GM15510 (cell line): ENCODE data around the gene ACTA2.
A peak's percentile ranks its signal among the peaks of the same experiment; 100 is the strongest.

ENCODE experiments used
- POLR2A ChIP-seq: IDR thresholded peaks from 3 replicates; pipeline ENCODE4 v1.6.1; 2011; ENCODE audit warnings: borderline replicate concordance; ENCODE audit not compliant: insufficient read length; ENCODE audit errors: extremely low read depth

Gene ACTA2

DNA sequence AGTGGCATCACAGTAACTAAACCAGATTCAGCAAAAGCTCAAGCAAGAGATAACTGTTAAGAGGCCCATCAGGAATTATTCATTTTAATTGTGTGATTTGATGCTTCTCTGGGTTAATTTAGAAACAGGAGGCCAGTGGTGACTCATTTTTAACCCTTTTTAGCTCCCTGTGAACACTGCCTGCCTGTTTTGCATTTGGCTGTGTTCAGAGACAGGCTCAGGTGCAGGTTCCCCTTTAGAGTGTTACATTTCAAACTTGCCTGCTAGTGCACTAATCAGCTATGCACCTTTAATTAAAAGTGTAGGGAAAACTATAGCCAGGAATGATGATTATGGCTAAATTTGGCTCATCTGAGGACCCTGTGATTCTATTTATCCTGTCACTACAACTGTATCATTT is 66.0 kb downstream of the ACTA2 start:
- peak; percentile 45 for TF ChIP-seq POLR2A
